ENCODE measurements around the gene IL4R. TPM values are rescaled to one million over a fixed set of nuclear protein-coding genes. Genes with fewer than 3 reads are reported as not detected.

The IL4R gene
- polyA plus RNA-seq, 1 donor from 2014 or later: 0.07 TPM

DNA sequence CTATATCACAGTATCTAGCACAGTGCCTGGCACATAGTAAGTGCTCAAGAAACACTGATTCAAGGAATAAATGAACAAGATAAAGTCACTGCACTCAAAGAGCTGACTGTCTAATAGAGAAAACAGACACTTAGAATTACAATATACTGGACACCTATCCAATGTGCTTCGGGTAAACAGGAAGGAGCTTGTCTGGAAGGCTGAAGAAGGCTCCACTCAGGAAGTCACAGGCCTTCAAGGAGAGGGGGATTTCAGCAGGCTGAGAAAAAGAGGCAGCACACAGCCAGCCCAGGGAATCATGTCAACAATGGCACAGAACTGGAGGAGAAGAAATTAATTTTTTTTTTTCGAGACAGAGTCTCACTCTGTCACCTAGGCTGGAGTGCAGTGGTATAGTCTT, 9.7 kb upstream of the IL4R start:
- Histone ChIP-seq H2AFZ (ENCODE audit: low read depth, low read length) (no peak overlapping the region), H3K4me3 (ENCODE audit: low read length) (no peak overlapping the region), H4K20me1 (ENCODE audit: insufficient read depth) (no peaks in the 10 kb centered on the region), H3K9ac (ENCODE audit: low read length) (no peak overlapping the region), H3F3A (ENCODE audit: insufficient read depth, low read length, poor library complexity, severe bottlenecking) (no peaks in the 10 kb centered on the region), H3K27me3 (ENCODE audit: insufficient read depth, low read depth, low read length) (no peaks in the 10 kb centered on the region), H3K9me2 (ENCODE audit: insufficient read depth, low read length) (no peaks in the 10 kb centered on the region), H3K27ac (ENCODE audit: low read length) (no peak overlapping the region), H3K4me2 (ENCODE audit: low read length) (no peak overlapping the region), H3K36me3 (ENCODE audit: insufficient read depth, low read length) (no peaks in the 10 kb centered on the region), H3K79me2 (replicated peaks; ENCODE audit: insufficient read depth, low read length) (no peaks in the 10 kb centered on the region), H3K9me3 (ENCODE audit: low read length) (no peaks in the 10 kb centered on the region)
- TF ChIP-seq EZH2 (IDR thresholded peaks at IDR 0.05; ENCODE audit: borderline replicate concordance, insufficient read depth, low read length, poor library complexity, severe bottlenecking) (no peak), POLR2AphosphoS5 (IDR thresholded peaks at IDR 0.05) (no peak), EP300 (conservative IDR thresholded peaks at IDR 0.05; ENCODE audit: poor library complexity, severe bottlenecking) (no peak), MXI1 (conservative IDR thresholded peaks at IDR 0.05; ENCODE audit: poor library complexity, severe bottlenecking) (no peak), SMC3 (conservative IDR thresholded peaks at IDR 0.05; ENCODE audit: poor library complexity) (no peak), TAF1 (IDR thresholded peaks at IDR 0.05; ENCODE audit: low read depth) (no peak), RAD21 (conservative IDR thresholded peaks at IDR 0.05) (no peak)
- TF ChIP-seq, protein P1, sequence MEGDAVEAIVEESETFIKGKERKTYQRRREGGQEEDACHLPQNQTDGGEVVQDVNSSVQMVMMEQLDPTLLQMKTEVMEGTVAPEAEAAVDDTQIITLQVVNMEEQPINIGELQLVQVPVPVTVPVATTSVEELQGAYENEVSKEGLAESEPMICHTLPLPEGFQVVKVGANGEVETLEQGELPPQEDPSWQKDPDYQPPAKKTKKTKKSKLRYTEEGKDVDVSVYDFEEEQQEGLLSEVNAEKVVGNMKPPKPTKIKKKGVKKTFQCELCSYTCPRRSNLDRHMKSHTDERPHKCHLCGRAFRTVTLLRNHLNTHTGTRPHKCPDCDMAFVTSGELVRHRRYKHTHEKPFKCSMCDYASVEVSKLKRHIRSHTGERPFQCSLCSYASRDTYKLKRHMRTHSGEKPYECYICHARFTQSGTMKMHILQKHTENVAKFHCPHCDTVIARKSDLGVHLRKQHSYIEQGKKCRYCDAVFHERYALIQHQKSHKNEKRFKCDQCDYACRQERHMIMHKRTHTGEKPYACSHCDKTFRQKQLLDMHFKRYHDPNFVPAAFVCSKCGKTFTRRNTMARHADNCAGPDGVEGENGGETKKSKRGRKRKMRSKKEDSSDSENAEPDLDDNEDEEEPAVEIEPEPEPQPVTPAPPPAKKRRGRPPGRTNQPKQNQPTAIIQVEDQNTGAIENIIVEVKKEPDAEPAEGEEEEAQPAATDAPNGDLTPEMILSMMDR (IDR thresholded peaks at IDR 0.05; ENCODE audit: poor library complexity, severe bottlenecking): no peak
- TF ChIP-seq, protein P2, sequence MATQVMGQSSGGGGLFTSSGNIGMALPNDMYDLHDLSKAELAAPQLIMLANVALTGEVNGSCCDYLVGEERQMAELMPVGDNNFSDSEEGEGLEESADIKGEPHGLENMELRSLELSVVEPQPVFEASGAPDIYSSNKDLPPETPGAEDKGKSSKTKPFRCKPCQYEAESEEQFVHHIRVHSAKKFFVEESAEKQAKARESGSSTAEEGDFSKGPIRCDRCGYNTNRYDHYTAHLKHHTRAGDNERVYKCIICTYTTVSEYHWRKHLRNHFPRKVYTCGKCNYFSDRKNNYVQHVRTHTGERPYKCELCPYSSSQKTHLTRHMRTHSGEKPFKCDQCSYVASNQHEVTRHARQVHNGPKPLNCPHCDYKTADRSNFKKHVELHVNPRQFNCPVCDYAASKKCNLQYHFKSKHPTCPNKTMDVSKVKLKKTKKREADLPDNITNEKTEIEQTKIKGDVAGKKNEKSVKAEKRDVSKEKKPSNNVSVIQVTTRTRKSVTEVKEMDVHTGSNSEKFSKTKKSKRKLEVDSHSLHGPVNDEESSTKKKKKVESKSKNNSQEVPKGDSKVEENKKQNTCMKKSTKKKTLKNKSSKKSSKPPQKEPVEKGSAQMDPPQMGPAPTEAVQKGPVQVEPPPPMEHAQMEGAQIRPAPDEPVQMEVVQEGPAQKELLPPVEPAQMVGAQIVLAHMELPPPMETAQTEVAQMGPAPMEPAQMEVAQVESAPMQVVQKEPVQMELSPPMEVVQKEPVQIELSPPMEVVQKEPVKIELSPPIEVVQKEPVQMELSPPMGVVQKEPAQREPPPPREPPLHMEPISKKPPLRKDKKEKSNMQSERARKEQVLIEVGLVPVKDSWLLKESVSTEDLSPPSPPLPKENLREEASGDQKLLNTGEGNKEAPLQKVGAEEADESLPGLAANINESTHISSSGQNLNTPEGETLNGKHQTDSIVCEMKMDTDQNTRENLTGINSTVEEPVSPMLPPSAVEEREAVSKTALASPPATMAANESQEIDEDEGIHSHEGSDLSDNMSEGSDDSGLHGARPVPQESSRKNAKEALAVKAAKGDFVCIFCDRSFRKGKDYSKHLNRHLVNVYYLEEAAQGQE (IDR thresholded peaks at IDR 0.05; ENCODE audit: borderline replicate concordance): no peak

DNA sequence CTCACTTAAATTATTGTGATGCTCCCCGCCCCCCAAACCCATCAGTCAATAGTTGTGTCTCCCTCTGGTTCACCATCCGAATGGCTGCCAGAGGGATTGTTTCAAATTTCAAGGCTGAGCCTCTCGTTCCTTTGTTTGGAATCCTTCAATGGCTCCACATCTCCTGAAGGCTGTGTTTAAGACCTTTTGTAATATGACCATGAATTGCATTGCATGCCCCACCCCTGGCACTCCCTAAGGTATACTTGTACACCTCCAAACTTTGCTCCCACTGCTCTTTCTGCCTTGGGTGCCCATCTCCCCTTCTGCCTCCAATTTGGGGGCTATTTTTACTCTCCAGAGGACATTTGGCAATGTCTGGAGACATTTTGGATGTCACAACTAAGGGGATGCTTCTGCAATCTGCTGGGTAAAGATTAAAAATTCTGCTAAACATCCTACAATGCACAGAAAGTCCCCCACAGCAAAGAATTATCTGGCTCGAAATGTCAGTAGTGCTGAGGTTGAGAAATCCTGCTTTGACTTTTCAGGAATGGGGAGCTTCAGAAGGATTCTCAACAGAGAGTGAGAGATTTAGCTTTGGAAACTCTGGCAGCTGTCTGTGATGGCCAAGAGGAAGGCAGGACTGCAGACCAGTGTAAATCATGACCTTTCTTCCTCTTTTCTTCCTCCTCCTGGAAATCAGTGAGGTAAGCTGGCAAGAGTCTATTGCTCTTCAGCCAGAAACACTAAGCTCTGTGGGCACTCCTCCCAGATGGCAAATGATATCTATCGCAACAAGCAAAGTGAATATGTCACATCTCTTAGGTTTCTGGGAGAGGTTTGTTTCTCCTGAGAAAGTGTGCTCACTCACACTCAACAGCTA, 8.7 kb upstream of the IL4R start:
- Histone ChIP-seq H4K20me1 (ENCODE audit: insufficient read depth) (no peaks in the 10 kb centered on the region), H3K9me2 (ENCODE audit: insufficient read depth, low read length) (no peaks in the 10 kb centered on the region), H3K79me2 (replicated peaks; ENCODE audit: insufficient read depth, low read length) (no peaks in the 10 kb centered on the region), H3K27ac (ENCODE audit: low read length) (no peak overlapping the region), H3K4me2 (ENCODE audit: low read length) (no peak overlapping the region), H3K9me3 (ENCODE audit: low read length) (no peaks in the 10 kb centered on the region), H3K9ac (ENCODE audit: low read length) (no peak overlapping the region), H3F3A (ENCODE audit: insufficient read depth, low read length, poor library complexity, severe bottlenecking) (no peaks in the 10 kb centered on the region), H2AFZ (ENCODE audit: low read depth, low read length) (no peak overlapping the region), H3K27me3 (ENCODE audit: insufficient read depth, low read depth, low read length) (no peaks in the 10 kb centered on the region), H3K4me3 (ENCODE audit: low read length) (no peak overlapping the region), H3K36me3 (ENCODE audit: insufficient read depth, low read length) (no peaks in the 10 kb centered on the region)
- TF ChIP-seq RAD21 (conservative IDR thresholded peaks at IDR 0.05) (no peak), SMC3 (conservative IDR thresholded peaks at IDR 0.05; ENCODE audit: poor library complexity) (no peak), POLR2AphosphoS5 (IDR thresholded peaks at IDR 0.05) (no peak)
- TF ChIP-seq, protein P2 (IDR thresholded peaks at IDR 0.05; ENCODE audit: borderline replicate concordance): no peak
